HG03103 (cell line): ENCODE data around the gene RNF220.
A peak's percentile ranks its signal among the peaks of the same experiment; 100 is the strongest.

Experiments
- ATAC-seq: cut with Tn5 transposase; IDR thresholded peaks from one replicate; pipeline ENCODE4 v1.9.1; 2021; ENCODE audit warnings: low read depth; ENCODE audit not compliant: unreplicated experiment

The RNF220 gene

GRCh38 chr1:44672961-44673674 is 268.1 kb downstream of the RNF220 start:
- ATAC-seq: no peak

- ATAC-seq: peak; percentile 2
Measured at GRCh38 chr1:44673675-44674112, 268.6 kb downstream of the RNF220 start.

- ATAC-seq: peak; percentile 78
Measured at GRCh38 chr1:44674113-44675000, 269.3 kb downstream of the RNF220 start, which contains the start of the genes ARMH1 and TMEM53. TSS of gene ARMH1 (plus strand) at chr1:44674714. CDS start at chr1:44689698, 14,984 bp downstream. TSS of gene TMEM53 (minus strand) at chr1:44674481. CDS start at chr1:44674391, 90 bp downstream.

GRCh38 chr1:44675186-44675585 is 270.1 kb downstream of the RNF220 start:
- no peak for ATAC-seq

- no peak for ATAC-seq
Measured at GRCh38 chr1:44676484-44677200, 271.6 kb downstream of the RNF220 start.

GRCh38 chr1:44677201-44677766 is 272.2 kb downstream of the RNF220 start:
- ATAC-seq: no peak

- ATAC-seq: no peak
Measured at GRCh38 chr1:44678120-44678519, 273.1 kb downstream of the RNF220 start.

- no peak for ATAC-seq
Measured at GRCh38 chr1:44678626-44679025, 273.6 kb downstream of the RNF220 start.

- no peak for ATAC-seq
Measured at GRCh38 chr1:44679468-44679867, 274.4 kb downstream of the RNF220 start.

- no peak for ATAC-seq
Measured at GRCh38 chr1:44681905-44682882, 277.1 kb downstream of the RNF220 start.

- no peak for ATAC-seq
Measured at GRCh38 chr1:44682883-44683265, 277.8 kb downstream of the RNF220 start.

- peak; percentile 68 for ATAC-seq
Measured at GRCh38 chr1:44684525-44684924, 279.5 kb downstream of the RNF220 start.

- no peak for ATAC-seq
Measured at GRCh38 chr1:44685218-44685617, 280.2 kb downstream of the RNF220 start.

- ATAC-seq: no peak
Measured at GRCh38 chr1:44685881-44686280, 280.8 kb downstream of the RNF220 start.

GRCh38 chr1:44688760-44689446 is 283.8 kb downstream of the RNF220 start:
- no peak for ATAC-seq

GRCh38 chr1:44689447-44689765 is 284.4 kb downstream of the RNF220 start:
- no peak for ATAC-seq

GRCh38 chr1:44693159-44693558 is 288.1 kb downstream of the RNF220 start:
- no peak for ATAC-seq

- no peak for ATAC-seq
Measured at GRCh38 chr1:44693900-44694299, 288.8 kb downstream of the RNF220 start.
